HG03558 (cell line): ENCODE results near the gene BSG.
"Not testable (repeated sequence)": the region's sequence is repeated elsewhere in the genome, so short reads cannot be mapped to it uniquely, and the experiment has no call there.

Experiments used
- ATAC-seq: cut with Tn5 transposase; IDR thresholded peaks from one replicate; pipeline ENCODE4 v1.9.1; 2021; ENCODE audit warnings: moderate number of reproducible peaks; ENCODE audit not compliant: unreplicated experiment; ENCODE audit errors: extremely low read depth

The BSG gene

DNA sequence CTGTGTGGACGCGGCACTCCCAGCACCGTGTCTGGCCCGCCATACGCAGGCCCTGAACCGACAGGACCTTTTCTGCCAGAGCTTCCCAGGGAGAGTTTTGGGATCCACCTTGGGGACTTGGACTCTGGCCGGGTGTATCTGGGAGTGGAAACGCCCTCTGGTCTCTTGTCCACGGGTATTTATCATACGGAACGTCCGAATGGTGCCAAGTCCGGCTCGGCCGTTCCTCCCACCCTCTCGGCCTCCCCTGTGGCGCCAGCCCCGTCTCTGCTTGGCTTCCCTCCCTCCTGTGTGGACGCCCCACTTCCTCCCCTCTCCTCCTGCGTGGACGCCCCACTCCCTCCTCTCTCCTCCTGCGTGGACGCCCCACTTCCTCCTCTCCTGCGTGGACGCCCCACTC lies 29.4 kb downstream of the BSG start:
- ATAC-seq = no peak

DNA sequence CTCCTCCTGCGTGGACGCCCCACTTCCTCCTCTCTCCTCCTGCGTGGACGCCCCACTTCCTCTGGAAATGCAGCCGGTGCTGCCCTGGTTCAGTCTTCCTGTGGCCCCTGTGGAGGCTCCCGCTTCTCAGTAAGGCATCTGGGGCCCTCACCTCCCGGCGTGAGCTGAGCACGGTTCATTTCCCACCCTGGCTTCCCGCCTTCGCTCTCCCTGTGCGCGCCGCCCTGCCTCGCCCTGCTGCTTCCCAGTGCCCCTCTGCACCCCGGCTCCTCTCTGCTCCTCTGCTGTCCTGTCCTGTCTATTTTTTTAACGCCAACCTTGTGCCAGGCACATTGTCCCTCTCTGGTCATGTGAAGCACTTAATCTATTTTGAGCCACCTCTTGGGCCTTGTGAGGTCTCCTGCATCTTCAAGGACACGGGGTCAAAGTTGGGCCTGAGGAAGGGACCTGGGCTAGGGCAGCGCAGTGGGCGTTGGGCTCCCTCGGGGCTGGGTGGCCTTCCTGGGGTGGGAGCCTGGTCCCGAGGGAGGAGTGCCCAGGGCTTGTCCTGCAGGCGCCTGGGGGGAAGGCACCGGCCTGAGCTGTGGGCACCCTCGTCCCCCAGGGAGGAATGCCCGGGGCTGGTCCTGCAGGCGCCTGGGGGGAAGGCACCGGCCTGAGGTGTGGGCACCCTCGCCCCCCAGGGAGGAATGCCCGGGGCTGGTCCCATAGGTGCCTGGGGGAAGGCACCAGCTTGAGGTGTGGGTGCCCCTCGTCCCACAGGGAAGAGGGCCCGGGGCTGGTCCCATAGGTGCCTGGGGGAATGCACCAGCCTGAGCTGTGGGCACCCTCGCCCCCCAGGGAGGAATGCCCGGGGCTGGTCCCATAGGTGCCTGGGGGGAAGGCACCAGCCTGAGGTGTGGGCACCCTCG lies 30.2 kb downstream of the BSG start:
- ATAC-seq = no peak

DNA sequence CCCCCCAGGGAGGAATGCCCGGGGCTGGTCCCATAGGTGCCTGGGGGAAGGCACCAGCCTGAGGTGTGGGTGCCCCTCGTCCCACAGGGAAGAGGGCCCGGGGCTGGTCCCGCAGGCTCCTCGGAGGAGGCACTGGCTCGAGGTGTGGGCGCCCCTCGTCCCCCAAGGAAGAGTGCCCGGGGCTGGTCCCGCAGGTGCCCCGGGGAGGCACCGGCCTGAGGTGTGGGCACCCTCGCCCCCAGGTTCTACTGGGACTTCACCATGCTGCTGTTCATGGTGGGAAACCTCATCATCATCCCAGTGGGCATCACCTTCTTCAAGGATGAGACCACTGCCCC lies 30.9 kb downstream of the BSG start:
- ATAC-seq = not testable (repeated sequence)

DNA sequence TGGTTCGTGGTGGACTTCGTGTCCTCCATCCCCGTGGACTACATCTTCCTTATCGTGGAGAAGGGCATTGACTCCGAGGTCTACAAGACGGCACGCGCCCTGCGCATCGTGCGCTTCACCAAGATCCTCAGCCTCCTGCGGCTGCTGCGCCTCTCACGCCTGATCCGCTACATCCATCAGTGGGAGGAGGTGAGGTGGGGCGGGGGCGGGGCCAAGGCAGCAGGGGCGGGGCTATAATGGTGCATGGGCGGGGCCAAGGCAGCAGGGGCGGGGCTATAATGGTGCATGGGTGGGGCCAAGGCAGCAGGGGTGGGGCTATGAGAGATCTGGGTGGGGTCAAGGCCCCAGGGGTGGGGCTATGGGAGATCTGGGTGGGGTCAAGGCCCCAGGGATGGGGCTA lies 31.4 kb downstream of the BSG start:
- not testable (repeated sequence) for ATAC-seq

DNA sequence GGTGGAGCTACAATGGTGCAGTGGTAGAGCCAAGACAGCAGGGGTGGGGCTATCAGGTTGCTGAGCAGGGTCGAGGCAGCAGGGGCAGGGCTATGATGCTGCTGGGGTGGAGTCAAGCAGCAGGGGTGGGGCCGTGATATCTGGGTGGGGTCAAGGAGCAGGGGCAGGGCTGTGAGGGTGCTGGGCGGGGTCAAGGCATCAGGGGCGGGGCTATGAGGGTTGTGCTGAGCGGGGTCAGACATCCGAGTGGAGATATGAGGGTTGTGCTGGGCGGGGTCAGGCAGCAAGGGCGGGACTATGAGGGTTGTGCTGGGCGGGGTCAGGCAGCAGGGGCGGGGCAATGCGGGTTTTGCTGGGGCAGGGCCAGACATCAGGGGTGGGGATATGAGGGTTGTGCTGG lies 32.0 kb downstream of the BSG start:
- no peak for ATAC-seq

DNA sequence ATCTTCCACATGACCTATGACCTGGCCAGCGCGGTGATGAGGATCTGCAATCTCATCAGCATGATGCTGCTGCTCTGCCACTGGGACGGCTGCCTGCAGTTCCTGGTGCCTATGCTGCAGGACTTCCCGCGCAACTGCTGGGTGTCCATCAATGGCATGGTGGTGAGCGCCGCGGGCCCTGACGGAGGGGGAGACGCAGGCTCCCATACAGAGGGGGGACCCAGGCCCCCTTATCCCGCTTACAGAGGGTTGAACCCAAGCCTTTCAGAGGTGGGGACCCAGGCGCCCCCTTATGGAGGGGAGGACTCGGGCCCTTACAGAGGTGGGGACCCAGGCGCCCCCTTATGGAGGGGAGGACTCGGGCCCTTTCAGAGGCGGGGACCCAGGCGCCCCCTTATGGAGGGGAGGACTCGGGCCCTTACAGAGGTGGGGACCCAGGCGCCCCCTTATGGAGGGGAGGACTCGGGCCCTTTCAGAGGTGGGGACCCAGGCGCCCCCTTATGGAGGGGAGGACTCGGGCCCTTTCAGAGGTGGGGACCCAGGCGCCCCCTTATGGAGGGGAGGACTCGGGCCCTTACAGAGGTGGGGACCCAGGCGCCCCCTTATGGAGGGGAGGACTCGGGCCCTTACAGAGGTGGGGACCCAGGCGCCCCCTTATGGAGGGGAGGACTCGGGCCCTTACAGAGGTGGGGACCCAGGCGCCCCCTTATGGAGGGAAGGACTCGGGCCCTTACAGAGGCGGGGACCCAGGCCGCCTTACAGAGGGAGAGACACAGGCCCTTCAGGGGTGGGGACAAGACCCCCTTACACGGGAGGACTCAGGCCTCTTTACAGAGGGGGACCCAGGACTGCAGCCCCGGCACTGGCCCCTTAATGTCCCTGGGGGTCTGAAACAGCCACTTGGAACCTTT lies 32.9 kb downstream of the BSG start:
- not testable (repeated sequence) for ATAC-seq

DNA sequence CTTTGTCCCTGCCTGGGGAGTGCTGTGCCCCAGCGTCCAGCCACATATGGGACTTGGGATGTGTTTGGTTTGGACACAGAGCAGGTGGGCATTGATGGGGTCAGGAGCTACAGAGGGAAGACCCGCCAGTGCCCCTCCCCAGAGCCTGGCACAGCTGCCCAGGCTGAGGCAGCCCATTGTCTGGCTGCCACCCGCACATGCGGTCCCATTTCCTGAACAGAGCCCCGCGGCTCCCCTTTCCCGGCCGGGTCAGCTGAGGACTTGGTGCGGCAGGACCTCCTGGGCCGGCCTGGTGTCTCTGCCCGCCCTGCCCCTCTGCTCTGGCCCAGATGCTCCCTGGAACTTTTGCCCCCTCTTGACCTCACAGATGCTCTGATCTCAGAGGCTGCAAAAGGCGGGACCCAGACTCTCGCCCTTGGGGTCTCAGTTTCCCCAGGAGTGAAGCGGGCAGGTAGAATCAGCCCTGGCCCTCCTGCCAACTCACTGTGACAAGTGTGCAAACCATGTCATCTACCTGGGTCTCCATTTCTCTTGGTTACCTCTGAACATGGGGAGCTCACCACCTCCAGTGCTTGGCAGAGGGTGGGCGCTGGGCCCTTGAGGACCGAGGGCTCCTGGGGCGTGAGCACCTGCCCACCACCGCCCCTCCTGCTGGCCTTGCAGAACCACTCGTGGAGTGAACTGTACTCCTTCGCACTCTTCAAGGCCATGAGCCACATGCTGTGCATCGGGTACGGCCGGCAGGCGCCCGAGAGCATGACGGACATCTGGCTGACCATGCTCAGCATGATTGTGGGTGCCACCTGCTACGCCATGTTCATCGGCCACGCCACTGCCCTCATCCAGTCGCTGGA lies 35.1 kb downstream of the BSG start:
- no peak for ATAC-seq

DNA sequence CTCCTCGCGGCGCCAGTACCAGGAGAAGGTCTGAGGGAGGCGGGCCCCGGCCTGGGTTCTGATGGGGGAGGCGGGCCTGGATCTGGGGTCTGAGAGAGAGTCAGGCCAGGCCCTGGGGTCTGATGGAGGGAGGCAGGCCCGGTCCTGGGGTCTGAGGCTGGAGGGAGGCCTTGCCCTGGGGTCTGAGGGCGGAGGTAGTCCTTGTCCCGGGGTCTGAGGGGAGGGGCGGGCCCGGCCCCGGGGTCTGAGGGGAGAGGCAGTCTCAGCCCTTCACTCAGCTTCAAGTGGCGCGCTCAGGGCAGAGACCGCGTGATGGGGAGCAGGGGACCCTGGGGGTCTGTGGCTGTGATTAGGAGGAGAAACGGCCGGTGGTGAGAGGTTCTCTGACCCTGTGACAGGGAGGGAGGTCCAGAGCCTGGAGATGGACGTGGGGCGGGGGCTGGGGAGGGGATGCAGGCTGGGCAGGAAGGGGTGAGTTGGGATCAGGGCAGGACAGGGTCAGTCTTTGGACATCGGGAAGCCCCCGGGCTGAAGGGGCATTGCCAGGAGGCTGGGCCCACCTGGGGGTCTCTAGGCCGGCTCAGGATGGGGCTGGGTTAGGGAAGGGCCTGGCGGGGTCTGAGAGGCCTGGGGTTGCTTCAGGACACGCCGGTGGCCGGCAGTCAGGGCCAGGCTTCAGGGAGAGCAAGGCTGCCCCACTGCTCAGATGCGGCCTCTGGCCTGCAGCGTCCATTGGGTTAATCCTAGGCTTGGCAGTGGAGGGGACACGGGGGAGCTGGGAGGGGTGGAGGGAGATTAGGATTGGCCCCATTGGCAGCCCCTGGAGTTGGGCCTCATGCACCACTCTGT lies 36.0 kb downstream of the BSG start:
- no peak for ATAC-seq

DNA sequence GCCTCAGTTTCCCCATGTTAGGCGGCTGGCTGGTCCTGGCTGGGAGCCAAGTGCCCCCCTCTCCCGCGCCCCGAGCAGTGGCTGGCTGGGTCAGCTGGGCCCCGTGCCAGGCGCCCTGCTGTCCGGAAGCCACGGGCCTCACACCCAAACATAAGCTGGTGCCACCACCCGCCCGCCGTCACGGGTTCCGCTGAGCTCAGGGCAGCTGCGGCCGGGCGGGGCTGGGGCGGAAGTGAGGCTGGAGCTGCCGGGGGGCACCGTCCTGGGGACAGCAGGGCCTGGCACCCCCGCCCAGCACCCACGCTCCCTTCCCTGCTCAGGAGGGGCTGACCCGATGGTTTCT lies 36.6 kb downstream of the BSG start:
- no peak for ATAC-seq

DNA sequence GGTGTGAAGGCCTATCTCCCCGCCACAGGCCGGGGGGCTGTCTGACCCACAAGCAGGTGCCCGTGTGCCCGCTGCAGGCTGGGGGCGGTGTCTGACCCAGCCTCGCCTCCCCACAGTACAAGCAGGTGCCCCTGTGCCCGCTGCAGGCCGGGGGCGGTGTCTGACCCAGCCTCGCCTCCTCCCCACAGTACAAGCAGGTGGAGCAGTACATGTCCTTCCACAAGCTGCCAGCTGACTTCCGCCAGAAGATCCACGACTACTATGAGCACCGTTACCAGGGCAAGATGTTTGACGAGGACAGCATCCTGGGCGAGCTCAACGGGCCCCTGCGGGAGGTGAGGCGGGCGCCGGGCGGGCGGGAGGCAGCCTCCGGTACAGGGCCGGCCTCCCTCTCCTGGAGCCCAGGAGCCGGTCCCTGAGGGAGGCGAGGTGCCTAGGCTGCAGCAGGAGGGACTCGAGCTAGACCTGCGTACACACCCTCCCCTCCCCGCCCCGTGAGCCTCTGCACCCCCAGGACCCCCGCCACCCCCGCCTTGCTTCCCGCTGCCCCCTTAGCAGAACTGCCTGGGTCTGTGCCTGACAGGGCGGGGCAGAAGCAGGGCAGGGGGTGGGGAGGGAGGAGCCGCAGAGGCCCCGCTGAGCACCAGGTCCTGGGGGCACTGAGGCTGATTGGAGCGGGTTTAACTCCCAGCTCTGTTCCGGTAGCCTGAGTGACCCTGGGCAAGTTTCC lies 37.8 kb downstream of the BSG start:
- ATAC-seq = no peak

DNA sequence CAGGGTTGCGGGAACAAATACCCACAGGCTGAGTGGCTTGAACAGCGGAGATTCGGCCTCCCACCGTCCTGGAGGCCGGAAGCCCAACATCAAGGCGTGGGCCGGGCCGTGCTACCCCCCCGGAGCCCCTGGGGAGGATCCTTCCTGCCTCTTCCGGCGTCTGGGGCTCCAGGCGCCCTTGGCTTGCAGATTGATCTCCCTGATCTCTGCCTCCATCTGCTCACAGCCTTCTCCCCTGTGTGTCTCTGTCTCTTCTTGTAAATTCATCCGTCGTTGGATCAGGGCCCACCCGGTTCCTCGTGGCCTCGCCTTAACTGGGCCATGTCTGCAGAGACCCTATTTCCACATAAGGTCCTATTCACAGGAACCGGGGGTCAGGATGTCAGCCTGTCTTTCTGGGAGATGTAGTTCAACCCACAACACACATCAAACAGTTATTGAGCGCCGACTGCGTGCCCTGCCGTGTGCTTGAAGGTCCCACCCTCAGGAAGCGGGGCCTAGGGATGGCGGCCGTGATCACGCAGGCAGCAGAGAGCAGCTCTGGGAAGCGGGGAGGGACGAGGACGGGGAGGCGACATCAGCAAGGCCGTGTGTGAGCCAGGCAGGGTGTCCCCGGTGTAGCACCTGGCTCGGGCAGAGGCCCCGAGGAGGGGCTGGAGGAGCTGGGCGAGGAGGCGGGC lies 38.5 kb downstream of the BSG start:
- ATAC-seq = no peak

DNA sequence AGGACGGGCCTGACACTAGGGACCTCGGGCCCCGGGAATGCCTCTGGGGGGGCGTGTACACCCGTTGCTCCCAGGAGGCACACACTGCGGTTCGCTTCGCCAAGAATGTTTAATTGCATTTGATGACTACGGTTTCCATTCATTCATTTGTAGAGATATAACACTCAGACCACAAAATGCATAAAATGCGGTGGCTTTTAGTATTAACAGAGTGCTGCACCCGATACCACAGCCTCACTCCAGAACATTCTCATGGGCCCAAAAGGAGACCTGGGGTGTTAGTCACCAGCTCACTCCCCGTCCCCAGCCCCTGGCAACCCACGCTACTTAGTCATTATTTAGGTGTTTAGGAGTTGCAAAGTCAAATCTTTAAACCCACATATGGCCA lies 39.1 kb downstream of the BSG start:
- no peak for ATAC-seq

DNA sequence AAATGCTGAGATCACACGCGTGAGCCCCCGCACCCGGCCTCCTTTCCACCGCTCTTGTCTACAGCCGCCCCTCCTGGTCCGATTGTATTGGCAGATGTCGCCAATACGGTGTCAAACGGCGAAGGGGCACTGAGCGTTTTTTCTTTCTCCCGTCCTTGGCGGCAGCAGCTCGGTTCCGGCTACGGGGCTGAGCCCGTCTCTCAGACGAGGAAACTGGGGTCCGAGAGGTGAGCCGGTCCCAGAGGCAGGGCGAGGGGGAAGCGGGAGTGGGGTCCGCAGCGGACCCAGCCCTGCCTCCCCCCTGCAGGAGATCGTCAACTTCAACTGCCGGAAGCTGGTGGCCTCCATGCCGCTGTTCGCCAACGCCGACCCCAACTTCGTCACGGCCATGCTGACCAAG lies 40.5 kb downstream of the BSG start:
- no peak for ATAC-seq

DNA sequence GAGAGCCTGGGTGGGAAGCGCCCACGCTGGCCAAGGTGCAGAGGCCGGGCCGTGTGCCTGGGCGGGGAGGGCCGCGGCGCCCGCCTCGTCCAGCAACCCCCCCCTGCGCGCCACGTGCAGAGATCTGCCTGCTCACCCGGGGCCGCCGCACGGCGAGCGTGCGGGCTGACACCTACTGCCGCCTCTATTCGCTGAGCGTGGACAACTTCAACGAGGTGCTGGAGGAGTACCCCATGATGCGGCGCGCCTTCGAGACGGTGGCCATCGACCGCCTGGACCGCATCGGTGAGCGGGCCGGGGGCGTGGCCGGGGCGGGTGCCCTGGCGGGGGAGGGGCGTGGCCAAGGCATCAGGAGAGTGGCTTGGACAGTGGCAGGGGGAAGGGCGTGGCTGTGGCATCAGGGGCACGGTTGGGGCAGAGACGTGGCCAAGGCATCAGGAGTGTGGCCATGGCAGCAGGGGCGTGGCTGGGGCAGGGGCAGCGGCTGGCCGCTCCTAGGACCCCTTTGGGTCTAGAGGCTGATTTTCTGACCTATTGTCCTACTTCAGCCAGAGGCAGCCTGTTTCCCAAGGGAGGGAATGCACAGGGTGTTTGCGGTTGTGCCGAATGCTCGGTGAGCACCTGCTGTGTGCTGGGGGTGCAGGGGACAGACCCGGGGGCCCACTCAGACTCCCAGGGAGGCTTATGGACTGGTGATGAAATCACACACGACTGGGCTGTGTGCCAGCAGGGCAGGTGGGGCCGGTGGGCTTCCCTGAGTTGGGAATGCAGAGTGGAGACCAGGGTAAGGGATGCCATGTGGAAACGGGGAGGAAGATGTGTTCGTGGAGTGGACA lies 41.6 kb downstream of the BSG start:
- no peak for ATAC-seq

DNA sequence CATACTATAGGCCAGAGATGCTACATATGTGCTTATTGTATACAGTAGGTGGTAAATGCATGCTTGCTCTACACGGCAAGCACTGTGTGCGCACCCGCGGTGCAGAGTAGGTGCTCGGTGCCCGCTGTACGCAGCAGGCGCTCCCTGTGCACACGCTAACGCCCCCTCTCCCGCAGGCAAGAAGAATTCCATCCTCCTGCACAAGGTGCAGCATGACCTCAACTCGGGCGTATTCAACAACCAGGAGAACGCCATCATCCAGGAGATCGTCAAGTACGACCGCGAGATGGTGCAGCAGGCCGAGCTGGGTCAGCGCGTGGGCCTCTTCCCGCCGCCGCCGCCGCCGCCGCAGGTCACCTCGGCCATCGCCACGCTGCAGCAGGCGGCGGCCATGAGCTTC lies 43.2 kb downstream of the BSG start:
- no peak for ATAC-seq

DNA sequence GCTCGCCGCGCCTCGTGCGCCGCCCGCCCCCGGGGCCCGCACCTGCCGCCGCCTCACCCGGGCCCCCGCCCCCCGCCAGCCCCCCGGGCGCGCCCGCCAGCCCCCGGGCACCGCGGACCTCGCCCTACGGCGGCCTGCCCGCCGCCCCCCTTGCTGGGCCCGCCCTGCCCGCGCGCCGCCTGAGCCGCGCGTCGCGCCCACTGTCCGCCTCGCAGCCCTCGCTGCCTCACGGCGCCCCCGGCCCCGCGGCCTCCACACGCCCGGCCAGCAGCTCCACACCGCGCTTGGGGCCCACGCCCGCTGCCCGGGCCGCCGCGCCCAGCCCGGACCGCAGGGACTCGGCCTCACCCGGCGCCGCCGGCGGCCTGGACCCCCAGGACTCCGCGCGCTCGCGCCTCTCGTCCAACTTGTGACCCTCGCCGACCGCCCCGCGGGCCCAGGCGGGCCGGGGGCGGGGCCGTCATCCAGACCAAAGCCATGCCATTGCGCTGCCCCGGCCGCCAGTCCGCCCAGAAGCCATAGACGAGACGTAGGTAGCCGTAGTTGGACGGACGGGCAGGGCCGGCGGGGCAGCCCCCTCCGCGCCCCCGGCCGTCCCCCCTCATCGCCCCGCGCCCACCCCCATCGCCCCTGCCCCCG lies 43.8 kb downstream of the BSG start:
- no peak for ATAC-seq
